GM19455 (cell line): Measurements from ENCODE around the gene KLHL36.
"Not testable (repeated sequence)": the region's sequence is repeated elsewhere in the genome, so short reads cannot be mapped to it uniquely, and the experiment has no call there.

Experiments
- ATAC-seq: cut with Tn5 transposase; IDR thresholded peaks from one replicate; pipeline ENCODE4 v1.9.1; 2021; ENCODE audit not compliant: unreplicated experiment

Gene KLHL36

DNA sequence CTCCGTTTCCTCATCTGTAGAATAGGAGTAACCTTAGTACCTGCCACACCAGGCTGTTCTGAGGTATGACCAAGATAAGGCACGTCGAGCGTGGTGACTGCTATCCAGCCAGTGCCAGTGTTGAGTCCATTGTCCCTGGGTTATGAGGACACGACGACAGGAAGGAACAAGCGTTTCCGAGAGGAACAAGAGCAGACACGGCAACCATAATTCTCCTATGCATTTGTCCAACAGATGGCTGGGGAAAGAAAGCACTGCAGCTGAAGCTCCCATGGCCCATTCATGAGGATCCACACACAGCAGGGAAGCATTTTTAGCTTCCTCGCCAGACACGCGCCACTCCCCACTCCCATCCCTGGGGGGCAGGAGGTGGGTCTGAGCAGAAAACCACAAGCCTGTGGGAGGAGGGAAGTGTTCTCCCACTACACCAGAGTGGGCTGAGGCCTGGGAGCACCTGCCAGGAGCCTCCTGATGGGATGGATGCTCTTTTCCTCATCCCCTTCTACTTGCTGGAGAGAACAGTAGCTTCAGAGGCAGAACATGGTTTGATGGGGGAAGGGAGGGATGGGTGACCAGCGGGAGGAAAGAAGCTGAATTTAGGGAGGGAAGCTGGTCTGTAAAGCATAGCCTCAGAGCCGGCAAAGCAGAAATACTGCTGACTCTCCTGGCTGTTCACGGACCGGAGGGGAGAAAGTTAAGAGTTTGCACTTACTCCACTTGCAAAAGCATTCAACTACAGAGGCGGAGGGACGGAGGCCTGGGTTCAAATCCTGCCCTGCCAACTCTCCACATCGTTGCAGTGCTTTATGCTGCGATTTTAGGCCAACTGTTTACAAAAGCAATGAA, 33.1 kb upstream of the KLHL36 start:
- no peak for ATAC-seq

DNA sequence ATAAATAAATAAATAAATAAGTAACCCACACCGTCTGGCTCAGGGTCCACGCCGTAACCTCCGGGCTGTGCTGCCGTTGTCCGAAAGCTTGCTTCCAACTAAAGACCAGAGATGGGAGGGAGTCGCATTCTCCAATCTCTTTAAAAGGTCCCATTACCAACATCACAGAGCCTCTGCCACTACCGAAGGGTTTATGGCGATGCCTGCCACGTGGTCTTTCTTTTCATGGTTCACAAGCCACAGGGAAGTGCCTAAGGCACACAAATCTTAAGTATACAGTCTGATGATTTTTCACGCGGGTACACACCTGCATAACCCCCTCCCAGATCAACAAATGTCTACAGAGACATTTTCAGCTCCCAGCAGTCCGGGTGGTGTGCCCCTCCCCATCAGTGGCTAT, 31.8 kb upstream of the KLHL36 start:
- no peak for ATAC-seq

DNA sequence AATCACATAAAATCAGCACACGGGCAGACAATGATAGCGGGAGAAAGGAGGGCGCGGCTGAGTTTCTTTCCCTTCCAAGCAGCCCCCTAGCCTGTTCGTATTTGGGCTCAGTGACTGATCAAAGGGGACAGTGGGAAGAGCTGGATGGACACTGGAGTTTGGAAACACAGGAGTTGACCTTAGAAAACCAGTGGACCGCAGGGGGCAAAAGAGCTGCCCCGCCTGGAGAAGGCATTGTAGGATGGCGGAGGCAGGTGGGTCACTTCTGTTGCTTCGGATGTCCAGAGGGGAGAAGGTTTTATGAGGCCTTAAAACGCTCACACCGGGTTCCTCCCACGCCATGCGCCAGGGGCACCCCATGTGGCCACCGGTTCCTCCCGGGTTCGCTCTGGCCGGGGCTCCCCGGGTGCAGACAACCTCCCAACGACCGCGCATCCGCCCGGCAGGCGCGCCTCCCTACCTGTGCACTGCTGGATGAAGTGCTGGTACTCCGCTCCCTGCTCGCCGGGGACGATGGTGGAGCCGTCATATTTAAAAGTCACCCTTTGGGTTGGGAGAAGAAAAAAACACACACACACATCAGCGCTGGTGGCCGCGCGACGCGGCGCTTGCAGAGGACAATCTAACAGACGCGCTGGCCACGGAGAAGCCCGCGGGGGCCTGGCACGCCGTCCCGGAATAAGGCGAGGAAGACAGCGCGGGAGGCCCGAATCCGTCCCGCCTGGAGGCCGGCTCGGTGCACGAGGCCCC, 31.1 kb upstream of the KLHL36 start:
- peak; percentile 43 for ATAC-seq

DNA sequence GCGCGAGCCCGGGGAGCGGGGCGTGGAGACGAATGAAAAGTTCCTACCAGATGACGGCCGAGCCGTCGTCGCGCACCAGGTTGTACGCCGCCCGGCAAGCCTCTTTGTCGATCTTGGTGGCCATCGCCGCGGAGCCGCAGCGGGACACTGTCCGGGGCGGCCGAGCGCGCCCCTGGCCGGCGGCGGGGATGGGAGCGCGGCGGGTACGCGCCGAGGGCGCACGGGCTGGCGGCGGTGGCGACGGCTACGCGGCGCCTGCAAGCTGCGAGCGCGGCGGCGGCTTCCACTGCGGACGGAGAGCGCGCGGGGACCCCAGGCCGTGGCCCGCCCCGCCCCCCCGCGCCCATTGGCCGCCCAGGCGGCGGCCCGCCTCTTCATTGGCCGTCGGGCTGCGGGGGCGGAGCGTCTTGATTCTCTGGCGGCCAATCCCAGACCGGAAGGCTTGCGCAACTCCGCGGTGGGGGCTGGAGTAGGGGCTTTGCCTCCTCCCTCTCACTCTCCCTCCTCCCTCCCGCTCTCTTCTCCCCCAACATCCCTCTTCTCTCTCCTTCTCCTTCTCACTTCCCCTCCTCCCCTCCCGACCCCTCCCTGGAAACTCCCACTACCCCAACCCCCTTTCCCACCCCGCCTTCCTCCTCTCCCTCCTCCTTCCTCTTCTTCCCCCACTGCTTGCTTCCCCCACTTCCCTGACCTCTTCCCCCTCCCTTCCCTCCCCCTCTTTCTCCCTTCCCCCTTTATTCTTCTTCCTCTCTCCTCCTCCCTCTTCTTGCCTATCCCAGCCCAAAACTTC, 30.3 kb upstream of the KLHL36 start, which contains the start of gene COTL1:
Gene COTL1, minus strand, starts transcription at position 288 of the 790 bp plus-strand sequence. Its CDS starts 164 bp downstream, at position 124.
- ATAC-seq, result peak; percentile 84

DNA sequence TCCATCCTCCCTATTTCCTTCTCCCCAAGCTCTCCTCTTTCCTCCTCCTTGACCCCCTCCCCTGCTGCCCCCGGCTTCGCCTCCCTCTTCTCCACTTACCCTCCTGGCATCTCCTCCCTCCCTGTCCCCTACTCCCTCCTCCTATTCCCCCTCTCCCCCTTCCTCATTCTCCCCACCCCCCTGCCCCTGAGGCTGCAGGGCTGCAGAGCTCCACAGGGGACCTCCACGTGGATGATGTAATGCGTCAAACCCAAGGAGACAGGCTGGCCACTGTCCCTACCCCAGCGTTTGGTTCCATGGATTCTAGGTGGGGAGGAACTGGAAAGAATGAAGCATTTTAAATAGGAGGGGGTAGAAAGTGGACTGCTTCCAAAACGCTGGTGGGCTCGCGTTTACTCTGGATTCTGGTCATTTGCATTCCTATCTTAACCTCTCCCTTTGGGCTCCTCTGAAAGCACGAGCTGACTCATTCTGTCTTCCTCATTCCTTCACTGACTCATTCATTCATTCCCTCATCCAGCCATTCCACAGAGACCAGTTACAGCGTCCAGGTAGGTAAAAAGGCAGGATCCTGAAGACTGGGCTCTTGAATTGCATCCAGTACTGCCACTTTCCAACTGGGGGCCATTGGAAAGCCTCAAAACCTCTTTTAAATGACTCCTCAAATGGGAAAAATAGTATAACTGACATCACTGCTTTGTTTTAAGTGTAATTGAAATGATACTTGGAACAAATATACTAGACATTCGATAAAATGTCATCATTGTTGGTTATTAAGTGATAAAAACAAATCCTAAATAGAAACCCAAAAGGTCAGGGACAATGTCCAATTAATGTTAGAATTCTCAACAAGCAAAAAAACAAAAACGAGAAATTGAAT, 29.5 kb upstream of the KLHL36 start:
- no peak for ATAC-seq

DNA sequence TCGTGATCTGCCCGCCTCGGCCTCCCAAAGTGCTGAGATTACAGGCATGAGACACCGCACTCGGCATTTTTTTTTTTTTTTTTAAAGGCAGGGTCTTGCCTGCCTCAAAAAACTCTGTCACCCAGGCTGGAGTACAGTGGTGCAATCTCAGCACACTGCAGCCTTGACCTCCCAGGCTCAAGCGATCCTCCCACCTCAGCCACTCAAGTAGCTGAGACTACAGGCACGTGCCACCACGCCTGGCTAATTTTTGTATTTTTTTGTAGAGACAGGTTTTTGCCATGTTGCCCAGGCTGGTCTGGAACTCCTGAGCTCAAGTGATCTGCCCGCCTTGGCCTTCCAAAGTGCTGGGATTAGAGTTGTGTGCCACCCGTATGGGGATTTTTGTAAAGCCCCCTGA, 27.4 kb upstream of the KLHL36 start:
- ATAC-seq, result not testable (repeated sequence)

DNA sequence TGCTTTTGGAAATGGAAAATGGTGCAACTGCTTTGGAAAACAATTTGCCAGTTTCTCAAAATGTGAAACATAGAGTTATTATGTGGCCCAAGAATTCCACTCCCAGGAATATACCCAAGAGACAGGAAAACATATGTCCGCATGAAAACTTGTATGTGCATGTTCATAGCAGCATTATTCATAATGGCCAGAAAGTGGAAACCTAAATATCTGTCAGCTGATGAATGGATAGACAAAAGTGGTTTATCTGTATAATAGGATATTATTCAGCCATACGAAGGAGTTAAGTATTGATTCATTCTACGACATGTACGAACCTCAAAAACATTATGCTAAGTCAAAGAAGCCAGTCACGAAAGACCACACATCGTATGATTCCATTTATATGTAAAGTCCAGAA, 22.8 kb upstream of the KLHL36 start:
- ATAC-seq, result no peak

DNA sequence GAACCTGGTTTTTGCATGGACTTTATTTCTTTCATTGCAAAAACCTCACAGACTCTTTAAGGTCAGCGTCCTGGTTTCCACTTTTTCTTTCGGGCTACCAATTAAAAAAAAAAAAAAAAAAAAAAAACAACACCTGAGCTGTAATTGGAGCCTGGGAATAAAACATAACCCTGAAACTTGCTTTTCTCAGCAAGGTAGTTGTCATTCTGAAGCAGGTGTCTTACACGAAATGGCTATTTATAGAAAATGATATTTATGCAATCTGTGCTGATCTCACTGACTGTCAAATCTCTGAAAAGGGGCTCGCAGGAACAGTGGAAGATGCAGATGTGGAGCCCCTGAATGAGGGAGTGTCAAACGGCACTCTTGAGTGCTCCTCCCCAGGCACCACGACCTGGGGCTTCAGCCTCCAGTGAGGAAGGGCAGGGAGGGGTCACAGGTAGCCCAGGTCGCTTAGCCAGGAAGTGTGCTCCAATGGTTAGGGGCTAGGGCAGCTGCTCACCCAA, 20.0 kb upstream of the KLHL36 start:
- ATAC-seq, result no peak

DNA sequence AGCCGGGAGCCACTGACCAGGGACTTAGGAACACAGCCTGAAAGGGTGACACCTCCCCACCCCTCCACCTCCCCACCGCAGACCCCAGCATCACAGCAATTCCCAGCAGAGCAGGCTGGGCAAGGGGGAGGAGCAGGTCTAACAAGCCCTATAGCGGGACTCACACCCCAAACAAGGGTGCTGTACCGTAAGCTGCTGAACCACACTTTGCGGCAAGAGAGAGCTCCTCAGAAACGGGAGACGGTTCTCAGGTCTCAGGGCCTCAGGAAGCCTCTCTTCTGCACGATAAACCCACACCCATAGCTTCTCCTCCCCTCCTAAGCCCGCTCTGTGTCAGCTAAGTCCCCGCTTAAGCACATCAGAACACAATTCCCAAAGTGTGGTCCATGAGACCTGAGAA, 18.7 kb upstream of the KLHL36 start:
- no peak for ATAC-seq

DNA sequence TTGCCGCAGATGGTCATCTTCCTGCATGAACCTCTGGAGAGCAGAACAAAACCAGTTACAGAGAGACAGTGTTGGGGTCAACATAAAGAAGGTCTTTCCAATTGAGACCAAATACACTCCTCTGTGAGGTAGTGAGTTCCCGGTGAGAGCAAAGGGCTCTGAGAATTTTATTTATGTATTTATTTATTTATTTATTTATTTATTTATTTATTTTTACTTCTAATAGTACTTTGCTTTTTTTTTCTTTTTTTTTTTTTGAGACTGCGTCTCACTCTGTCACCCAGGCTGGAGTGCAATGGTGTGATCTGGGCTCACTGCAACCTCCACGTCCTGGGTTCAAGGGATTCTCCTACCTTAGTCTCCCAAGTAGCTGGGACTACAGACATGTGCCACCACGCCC, 18.3 kb upstream of the KLHL36 start:
- ATAC-seq, result no peak

DNA sequence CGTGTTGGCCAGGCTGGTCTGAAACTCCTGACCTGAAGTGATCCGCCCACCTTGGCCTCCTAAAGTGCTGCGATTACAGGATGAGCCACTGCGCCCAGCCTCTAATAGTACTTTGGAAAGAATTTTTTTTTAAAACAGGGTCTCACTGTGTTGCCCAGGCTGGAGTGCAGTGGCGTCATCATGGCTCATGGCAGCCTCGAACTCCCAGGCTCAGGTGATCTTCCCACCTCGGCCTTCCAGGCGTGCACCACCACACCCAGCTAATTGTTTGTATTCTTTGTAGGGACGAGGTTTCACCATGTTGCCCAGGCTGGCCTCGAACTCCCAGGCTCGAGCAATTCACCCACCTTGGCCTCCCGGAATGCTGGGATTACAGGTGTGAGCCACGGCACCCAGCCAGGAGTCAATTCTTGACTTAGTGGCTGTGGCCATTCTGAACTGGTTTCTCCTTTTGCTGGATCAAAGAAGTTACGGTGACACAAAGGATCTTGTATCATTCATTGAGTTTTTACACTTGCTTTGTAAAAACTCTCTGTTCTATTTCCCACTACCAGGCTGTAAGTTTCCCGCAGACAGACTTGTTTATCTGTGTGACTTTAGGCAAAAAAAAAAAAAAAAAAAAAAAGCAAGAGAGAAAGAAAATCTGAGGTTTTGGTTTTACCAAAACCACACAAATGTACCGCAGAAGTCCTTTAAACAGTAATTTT, 17.7 kb upstream of the KLHL36 start:
- ATAC-seq, result no peak

DNA sequence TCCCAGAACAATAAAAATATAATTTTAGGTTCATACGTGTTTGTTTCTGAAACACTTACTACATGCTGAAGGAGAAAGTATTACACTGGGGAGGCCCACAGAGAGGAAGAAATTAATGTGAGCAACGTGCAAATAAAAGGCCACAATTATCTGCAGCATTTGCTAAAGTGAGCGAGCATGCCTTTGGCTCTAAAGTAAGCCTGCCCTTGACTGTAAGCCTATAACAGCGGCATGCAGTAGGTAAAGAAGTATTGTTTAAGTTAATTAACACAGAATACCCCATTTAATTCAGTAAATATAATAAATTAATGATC, 17.2 kb upstream of the KLHL36 start:
- ATAC-seq, result no peak

DNA sequence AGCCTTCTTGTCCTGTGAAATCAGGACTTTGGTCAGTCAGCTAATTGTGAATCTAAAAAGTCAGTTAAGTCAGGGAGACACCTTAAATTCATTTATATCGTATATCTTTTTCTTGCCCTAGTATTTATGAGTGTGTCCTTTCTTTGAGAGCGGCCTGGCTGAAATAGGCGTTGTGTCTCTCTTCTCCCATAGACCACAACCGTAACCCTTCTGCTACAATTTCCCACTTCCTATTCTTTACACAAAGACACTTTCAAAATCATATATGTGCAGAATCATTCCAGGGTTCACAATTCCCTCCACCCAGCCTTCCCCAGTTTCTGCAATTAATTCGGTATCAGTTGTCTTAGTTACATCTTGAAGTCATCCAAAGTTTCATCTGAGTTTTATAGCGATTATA, 16.4 kb upstream of the KLHL36 start:
- no peak for ATAC-seq

DNA sequence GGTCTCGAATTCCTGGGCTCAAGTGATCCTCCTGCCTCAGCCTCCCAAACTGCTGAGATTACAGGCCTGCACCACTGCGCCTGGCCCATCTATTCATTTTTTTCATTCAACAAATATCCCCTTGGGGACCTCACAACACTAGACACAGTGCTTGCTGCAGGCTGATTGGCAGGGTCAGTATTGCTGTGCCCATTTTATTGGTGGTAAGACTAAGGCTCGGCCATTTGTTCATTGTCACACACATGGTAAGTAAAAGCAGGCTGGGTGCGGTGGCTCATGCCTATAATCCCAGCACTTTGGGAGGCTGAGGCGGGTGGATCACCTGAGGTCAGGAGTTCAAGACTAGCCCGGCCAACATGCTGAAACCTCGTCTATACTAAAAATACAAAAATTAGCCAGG, 15.4 kb upstream of the KLHL36 start:
- ATAC-seq, result not testable (repeated sequence)

DNA sequence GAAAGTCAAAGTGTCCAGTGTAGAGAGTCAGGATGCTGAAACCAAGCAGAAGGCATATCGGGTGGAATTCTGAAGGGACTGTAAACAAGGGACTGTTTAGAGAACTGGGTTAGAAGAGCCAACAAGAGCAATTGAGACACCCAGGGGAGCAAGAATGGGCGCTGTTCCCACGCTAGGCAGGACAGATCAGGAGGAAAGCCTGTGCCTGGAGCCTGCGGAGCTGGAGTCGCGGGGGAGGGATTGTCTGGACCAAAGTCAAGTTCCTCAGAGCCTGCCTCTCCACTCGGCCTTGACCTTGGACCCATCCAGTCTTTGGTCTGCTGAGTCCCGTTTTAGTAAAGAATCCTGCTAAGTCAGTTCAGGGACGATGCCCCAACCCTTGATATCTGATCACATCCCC, 14.7 kb upstream of the KLHL36 start:
- no peak for ATAC-seq

DNA sequence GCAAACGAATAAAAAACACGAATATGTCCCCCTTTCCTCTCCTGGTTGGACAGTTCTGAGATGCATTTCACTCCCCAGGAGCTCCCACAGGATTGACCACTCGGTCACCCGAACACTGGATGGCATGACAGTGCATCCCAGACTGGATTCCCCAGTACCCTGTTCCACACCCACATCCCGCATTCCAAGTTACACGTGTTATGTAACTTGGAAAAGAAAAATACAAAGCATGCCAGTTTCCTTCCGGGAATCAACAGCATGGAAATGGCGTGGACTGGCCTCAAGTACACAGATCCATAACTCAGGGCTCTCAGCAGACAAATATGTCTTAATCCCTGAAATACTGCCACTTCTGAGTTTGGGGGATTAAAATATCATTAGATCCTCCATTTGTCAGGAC, 12.6 kb upstream of the KLHL36 start:
- ATAC-seq, result no peak

DNA sequence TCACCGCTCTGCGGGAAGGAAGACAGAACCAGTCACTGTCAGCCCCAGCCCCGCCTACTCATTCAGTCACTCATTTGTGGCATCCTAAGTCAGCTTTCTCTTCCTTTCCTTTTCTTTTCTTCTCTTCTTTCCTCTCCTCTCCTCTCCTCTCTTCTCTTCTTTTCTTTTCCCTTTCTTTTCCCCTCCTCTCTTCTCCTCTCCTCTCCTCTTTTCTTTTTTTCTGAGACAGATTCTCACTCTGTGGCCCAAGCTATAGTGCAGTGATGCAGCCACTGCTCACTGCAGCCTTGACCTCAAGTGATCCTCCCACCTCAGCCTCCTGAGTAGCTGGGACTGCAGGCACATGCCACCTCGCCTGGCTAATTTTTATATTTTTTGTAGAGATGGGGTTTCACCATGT, 10.6 kb upstream of the KLHL36 start:
- ATAC-seq, result no peak

DNA sequence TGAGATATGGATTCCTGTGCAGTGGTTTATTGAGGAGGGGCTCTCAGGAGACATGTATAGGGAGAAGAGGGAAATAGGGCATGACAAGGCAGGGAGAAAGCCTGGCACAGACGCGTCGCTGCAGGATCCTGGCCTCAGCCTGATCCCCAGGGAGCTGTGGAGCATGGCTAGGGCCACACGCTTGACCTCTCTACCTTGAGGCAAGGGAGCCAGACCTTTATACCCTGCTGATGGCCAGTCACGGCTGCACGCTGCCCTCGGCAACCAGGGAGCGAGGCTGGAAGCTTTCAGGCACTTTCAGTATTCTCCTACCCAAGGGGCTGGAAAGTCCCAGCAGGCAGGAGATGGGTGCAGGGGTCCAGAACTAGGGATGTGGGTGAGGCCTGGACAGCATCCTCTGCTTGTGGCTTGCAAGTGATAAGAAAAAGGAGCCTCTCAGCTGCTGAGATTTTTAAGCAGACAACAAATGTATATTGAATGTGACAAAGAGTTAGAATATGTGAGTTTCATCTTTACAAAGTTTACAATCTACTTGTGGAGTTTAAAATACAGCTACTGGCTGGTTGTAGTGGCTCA, 10.0 kb upstream of the KLHL36 start:
- no peak for ATAC-seq

DNA sequence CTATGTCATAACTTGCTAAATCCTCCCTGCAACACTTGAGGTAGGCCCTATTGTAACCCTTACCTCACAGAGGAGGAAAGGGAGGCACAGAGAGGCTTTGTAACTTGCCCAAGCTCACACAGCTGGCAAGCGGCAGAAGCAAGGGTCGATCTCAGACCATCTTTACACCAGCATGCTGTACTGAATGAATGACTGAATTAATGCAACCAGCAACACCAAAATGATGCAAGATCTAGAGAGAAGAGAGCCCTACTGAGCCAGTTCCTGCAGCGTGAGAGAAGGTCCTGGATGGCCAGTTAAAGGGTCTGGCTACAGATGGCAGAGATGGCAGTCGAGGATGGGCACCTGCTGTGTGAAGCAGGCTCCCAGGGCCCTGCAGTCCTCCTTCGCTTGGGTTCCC, 8.2 kb upstream of the KLHL36 start:
- ATAC-seq, result no peak
